HUES48 (cell line): Measurements from ENCODE around the gene PLCB2.

ENCODE experiments used
- H3K27ac ChIP-seq: one replicate; pipeline ENCODE4 v1.7.0; 2013; ENCODE audit warnings: low read depth, low read length, inconsistent platforms
- H3K27me3 ChIP-seq: 2 replicates; pipeline ENCODE4 v1.6.1; 2013; ENCODE audit warnings: mild to moderate bottlenecking, low read length; ENCODE audit not compliant: control insufficient read depth, insufficient read depth
- H3K36me3 ChIP-seq: 2 replicates; pipeline ENCODE4 v1.6.1; 2013; ENCODE audit warnings: low read length; ENCODE audit not compliant: control insufficient read depth, insufficient read depth
- H3K4me1 ChIP-seq: 2 replicates; pipeline ENCODE4 v1.6.1; 2013; ENCODE audit warnings: mild to moderate bottlenecking, low read length; ENCODE audit not compliant: control insufficient read depth, insufficient read depth
- H3K4me3 ChIP-seq: 2 replicates; pipeline ENCODE4 v1.5.1; 2013; ENCODE audit warnings: mild to moderate bottlenecking, low read depth, low read length
- H3K9ac ChIP-seq: 2 replicates; pipeline ENCODE4 v1.6.1; 2013; ENCODE audit warnings: mild to moderate bottlenecking, low read depth, low read length, moderate library complexity
- H3K9me3 ChIP-seq: 2 replicates; pipeline ENCODE4 v1.6.1; 2013; ENCODE audit warnings: low read length; ENCODE audit not compliant: control insufficient read depth, insufficient read depth

The PLCB2 gene

DNA sequence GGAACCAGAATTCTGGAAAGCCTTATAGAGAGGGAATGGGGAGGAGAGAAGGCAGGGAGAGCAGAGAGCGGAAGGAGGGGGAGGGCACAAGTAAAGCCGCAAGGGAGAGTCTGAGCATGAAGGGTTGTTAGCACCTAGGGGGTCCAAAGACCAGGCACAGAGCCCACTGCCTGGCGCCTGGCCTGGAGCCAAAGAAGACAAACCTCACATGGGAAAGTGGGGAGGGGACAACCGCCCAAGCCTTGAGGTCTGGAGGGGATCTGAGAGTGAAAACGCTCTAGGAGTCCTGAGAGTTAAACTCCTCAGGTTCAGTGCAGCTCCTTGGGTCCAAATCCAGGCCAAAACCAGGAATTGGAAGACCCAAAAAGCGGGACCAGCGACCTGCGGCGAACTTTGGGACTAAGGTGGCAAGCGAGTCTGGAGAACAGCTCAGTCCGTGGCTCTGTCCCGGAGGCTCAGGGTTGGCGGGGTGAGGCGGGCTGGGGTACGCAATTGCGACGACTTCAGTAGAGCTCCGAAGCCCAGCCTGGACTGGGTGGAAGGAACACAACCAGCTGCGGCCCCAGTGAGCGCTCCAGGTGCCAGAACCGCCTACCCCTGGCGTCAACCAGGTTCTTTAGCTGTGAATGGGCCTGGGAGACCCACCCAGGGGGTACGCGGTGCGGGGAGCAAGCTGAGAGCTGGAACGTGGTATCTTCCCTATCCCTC lies 14.9 kb upstream of the PLCB2 start:
- no peak overlapping the region for H3K27ac ChIP-seq
- no peak overlapping the region for H3K9ac ChIP-seq
- peak overlapping the region; percentile 74 for H3K4me3 ChIP-seq
- H3K27me3 ChIP-seq, result peaks cover 29% of the 10 kb centered on the region
- no peaks in the 10 kb centered on the region for H3K36me3 ChIP-seq
- H3K9me3 ChIP-seq, result no peaks in the 10 kb centered on the region
- peaks cover 44% of the 10 kb centered on the region for H3K4me1 ChIP-seq

DNA sequence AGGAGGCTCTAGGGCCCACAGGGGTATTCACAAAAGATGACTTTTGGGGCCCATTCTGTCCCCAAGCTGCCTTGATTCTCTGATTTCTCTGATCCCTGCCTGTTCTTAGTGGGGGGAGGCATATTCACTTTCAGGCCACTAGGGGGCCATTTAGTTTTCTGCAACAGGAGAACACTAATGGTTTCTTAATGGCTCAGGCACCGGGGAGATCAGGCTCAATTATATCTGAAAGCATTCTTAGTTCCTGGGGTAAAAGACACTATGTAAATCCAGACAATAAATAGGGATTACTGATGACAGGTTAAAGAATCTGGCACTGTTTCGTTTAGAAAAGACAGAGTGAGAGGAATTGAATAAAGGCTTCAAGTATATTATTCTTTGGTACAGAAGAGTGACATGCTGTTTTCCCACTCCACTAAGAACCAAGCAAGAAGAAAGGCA lies 13.2 kb upstream of the PLCB2 start:
- Histone ChIP-seq H3K4me1 (peaks cover 26% of the 10 kb centered on the region), H3K27me3 (peaks cover 29% of the 10 kb centered on the region), H3K36me3 (no peaks in the 10 kb centered on the region), H3K9me3 (no peaks in the 10 kb centered on the region), H3K9ac (no peak overlapping the region), H3K27ac (no peak overlapping the region), H3K4me3 (no peak overlapping the region)

DNA sequence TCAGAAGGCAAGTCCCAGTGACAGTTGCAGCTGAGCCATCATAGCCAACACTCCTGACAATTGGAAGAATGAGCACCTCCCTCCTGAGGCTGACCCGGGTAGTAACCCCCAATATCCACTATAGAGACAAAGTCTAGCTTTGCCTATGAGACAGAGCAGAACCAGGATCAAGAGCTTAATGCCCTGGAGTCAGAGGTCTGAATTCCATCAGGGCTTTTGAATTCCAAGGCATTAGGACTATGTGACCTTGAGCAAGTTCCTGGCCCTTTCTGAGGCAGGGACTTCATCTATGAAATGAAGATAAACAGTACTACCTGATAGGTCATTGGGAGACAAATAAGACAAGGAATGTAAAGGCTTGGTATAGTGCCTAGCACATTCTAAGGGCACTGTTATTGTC lies 12.7 kb upstream of the PLCB2 start:
- peaks cover 24% of the 10 kb centered on the region for H3K27me3 ChIP-seq
- no peak overlapping the region for H3K27ac ChIP-seq
- peaks cover 21% of the 10 kb centered on the region for H3K4me1 ChIP-seq
- H3K9ac ChIP-seq, result no peak overlapping the region
- no peak overlapping the region for H3K4me3 ChIP-seq
- H3K9me3 ChIP-seq, result no peaks in the 10 kb centered on the region
- H3K36me3 ChIP-seq, result no peaks in the 10 kb centered on the region

DNA sequence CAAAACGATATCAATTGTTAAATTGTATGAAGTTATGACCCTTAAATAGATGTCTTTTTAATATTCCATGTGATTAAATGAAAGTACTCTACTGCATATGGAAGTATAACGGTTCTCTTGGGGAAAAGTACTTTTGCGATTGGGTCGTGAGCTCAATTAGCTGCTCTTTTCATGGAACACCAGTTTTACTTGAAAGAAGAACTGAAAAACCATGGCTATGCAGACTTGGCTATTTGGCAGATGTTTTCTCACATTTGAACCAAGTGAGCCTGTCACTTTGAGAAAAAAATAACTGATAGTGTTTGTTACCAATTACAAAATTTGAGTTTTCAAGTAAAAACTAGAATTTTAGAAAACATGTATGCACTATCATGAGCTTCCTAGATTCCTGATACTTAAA lies 9.8 kb upstream of the PLCB2 start:
- Histone ChIP-seq H3K9me3 (no peaks in the 10 kb centered on the region), H3K27me3 (peaks cover 14% of the 10 kb centered on the region), H3K9ac (no peak overlapping the region), H3K27ac (no peak overlapping the region), H3K36me3 (no peaks in the 10 kb centered on the region), H3K4me3 (no peak overlapping the region), H3K4me1 (peaks cover 10% of the 10 kb centered on the region; the same call in 1 of the 2 replicates)

DNA sequence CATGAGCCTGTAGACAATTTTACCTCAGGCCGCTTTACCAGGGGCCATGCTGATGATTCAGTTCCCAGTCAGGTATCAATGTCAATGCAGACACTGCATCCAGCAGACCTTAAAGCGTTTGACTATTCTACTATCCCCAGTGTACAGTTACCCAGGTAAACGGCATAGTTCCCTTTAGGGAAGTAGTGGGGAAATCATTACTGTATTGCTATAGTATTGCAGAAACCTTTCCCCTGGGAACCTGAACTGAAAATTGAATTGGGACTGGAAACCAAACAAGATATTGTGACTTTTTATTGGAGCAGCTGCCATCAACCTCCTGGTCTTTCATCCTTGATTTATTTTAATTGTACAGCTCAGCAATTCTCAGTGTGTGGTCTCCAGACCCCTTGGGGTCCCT lies 9.2 kb upstream of the PLCB2 start:
- H3K27me3 ChIP-seq, result peaks cover 8% of the 10 kb centered on the region
- H3K27ac ChIP-seq, result no peak overlapping the region
- peaks cover 3% of the 10 kb centered on the region; the same call in 1 of the 2 replicates for H3K4me1 ChIP-seq
- H3K9me3 ChIP-seq, result no peaks in the 10 kb centered on the region
- H3K4me3 ChIP-seq, result no peak overlapping the region
- H3K9ac ChIP-seq, result no peak overlapping the region
- no peaks in the 10 kb centered on the region for H3K36me3 ChIP-seq

DNA sequence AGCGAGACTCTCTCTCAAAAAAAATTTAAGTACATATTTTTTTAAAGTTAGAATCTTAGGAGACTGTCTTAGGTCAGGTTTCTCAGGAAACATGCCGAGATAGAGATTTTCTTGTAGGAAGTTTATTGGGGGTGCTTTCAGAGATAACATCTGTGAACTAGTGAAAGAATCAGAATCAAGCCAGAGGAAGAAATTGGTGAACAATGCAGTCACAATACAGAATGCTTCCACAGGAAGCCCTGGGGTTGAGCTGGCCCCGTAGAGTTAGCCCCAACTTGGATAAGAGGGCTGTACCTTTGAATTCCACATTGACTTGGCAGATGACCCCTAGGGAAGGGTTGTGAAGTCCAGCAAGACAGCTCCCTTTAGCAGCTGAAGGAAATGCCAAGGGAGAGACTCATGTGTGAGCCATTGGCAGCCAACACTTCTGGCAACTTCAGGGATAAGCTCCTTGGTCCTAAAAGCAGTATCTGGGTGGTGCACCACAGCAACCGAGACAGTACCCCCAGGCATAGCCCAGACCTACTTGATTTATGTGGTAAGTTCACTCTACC lies 7.1 kb upstream of the PLCB2 start:
- Histone ChIP-seq H3K4me3 (no peak overlapping the region), H3K9ac (no peak overlapping the region), H3K36me3 (no peaks in the 10 kb centered on the region), H3K9me3 (no peaks in the 10 kb centered on the region), H3K27me3 (peaks cover 19% of the 10 kb centered on the region; the same call in 1 of the 2 replicates), H3K4me1 (no peaks in the 10 kb centered on the region), H3K27ac (no peak overlapping the region)

DNA sequence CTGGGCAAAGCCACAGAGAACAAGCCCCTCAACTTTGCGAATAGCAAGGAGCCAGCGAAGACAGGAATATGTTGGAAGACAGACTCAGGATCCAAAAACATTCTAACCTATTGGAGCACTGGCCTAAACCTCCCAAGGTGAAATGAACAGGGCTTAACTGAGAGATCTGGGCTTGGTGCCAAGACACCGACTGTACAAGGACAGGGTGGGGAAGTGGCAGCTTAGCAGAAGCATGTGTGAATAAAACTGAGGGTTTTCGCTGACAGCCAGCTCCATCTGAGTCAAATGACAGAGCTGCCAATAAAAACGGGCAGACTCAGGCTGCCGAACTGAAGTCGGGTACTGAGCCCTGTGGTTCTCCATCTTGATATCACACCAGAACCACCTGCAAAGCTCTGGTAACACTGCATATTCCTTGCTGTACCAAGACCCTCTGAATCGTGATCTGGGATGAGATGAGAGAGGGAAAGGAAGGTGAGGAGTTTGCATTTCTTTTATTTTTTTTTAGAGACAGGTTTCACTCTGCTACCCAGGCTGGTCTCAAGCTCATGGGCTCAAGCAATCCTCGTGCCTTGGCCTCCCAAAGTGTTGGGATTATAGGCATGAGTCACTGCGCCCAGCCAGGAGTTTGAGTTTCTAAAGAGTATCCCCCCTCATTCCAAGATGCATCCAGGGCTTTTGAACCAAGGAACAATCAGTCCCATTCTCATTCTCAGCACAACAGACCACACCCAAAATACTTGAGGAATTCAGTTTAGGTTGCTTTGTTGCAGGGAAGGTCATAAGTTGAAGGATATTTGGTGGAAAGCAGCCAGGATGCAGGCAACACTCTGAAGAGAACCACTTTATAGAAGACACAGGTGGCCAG lies 6.0 kb upstream of the PLCB2 start:
- H3K9ac ChIP-seq, result no peak overlapping the region
- H3K27me3 ChIP-seq, result peaks cover 19% of the 10 kb centered on the region; the same call in 1 of the 2 replicates
- peaks cover 9% of the 10 kb centered on the region for H3K4me1 ChIP-seq
- H3K4me3 ChIP-seq, result no peak overlapping the region
- H3K36me3 ChIP-seq, result no peaks in the 10 kb centered on the region
- H3K27ac ChIP-seq, result no peak overlapping the region
- H3K9me3 ChIP-seq, result no peaks in the 10 kb centered on the region

DNA sequence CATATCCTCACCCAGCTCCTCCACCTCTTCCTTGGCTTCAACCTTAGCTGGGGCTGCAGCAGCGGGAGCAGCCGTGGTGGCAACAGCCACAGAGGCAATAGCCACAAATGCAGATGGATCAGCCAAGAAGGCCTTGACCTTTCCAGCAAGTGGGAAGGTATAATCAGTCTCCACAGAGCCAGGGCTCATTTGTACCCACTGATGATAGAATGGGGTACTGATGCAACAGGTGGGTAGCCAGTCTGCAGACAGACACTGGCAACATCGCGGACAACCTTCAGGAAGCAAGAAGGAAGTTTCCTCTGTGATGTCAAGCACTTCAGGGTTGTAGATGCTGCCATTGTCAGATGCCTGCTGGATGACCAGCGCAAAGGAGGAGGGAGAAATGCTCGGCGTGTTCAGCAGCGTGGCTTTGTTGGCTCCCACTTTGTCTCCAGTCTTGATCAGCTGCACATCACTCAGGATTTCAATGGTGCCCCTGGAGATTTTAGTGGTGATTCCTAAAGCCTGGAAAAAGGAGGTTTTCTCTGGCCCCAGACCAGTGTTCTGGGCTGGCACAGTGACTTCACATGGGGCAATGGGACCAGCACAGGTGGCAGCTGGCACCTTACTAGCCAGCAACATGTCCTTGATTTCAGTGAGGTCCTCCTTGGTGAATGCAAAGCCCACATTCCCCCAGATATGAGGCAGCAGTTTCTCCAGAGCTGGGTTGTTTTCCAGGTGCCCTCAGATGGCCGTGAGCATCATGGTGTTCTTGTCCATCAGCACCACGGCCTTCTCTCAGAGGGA lies 4.8 kb upstream of the PLCB2 start:
- Histone ChIP-seq H3K4me3 (no peak overlapping the region), H3K27me3 (peaks cover 19% of the 10 kb centered on the region; the same call in 1 of the 2 replicates)

DNA sequence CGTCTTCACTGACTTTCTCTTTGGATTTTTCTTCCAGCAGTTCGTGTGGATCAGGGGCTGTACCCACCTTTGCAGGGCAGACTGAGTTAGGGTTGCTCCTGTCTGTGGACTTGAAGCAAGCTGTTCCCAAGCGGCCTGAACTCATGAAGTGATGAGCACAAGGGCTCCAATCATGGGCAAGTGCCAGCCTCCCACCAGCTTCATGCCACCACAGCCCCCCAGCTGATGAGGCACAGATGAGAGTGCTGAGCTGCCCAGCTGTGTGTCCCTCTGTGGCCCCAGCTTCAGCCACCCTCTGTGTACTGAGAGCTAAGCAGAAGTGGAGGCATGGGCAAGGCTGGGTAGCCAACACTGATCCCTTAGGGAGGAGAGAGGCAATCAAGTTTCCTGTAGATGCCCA lies 3.3 kb upstream of the PLCB2 start:
- H3K27me3 ChIP-seq, result peaks cover 19% of the 10 kb centered on the region; the same call in 1 of the 2 replicates
- no peak overlapping the region for H3K4me3 ChIP-seq
- H3K4me1 ChIP-seq, result peaks cover 27% of the 10 kb centered on the region
- no peaks in the 10 kb centered on the region for H3K36me3 ChIP-seq
- H3K9me3 ChIP-seq, result no peaks in the 10 kb centered on the region
- no peak overlapping the region for H3K27ac ChIP-seq
- H3K9ac ChIP-seq, result no peak overlapping the region

More for the DNA sequence above, 4.8 kb upstream of the PLCB2 start:
- no peaks in the 10 kb centered on the region for H3K9me3 ChIP-seq
- peaks cover 16% of the 10 kb centered on the region for H3K4me1 ChIP-seq
- H3K36me3 ChIP-seq, result no peaks in the 10 kb centered on the region
- no peak overlapping the region for H3K27ac ChIP-seq
- H3K9ac ChIP-seq, result no peak overlapping the region
